ENCODE measurements around the gene TCF7. TPM values are rescaled to one million over a fixed set of nuclear protein-coding genes. Genes with fewer than 3 reads are reported as not detected.

The TCF7 gene
- total RNA-seq = 1 to 10 TPM; 2.4 to 3.3 TPM
- long read RNA-seq, partial matches to known transcripts = 0 of 1 reads
- long read RNA-seq, other reads (novel, unspliced or antisense) = 1 of 1 reads

DNA sequence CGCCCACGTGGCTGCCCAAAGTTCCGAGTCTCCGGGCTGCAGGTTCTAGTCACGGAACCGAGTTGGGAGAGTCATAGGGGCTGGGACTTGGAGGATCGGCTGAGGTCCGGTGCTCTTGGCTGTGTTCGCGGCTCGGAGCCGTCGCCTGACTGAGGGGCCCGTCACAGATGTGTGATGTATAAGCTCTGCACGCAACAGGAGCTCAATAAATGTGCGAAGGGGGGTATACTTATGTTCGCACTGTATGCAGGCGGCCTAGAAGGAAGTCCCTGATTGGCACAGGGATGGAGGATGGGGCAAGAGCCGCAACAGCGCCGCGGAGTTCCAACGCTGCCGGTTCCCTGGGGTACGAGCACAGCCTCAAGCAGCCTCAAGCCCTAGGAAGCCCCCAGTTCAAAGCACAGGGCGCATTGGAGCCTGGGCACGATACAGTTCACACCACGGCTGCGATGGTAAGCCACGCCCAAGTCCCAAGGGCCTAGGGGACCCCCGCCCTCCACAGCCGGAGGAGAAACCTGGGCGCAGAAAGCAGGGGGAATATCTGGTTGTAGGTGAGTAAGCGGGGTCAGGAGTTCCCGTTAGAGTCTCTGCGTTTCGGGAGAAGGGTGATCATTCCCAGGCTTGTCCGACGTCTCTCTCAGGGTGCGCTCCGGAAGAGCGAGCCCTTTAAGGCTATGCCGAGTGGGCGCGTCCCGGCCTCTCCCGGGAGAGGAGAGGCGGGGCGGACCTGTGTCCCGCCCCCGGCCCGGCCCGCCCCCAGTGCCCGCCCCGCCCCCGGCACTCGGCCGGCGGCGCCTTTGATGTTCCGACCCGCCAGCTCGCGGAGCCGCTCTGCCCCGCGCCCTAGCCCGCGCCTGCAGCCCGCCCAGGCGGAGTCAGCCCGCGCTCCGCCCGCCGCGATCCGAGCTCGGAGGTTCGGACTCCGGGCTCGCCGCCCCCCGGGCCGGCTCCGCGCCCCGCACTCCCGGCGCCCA lies at the start of gene TCF7:
TSS of gene TCF7 (plus strand) at position 780 of the 974 bp plus-strand sequence. CDS start 226 bp downstream, outside the sequence.
- ATAC-seq (peak; percentile 96), DNase-seq (peak; percentile 79)
- intact Hi-C loops (cut with DNase I) = no loop called here

- ATAC-seq = no peak
- intact Hi-C loops (cut with DNase I) = no loop called here
- DNase-seq = no peak
These were observed 44.9 kb upstream of the TCF7 start for GRCh38 chr5:134069553-134069952.

DNA sequence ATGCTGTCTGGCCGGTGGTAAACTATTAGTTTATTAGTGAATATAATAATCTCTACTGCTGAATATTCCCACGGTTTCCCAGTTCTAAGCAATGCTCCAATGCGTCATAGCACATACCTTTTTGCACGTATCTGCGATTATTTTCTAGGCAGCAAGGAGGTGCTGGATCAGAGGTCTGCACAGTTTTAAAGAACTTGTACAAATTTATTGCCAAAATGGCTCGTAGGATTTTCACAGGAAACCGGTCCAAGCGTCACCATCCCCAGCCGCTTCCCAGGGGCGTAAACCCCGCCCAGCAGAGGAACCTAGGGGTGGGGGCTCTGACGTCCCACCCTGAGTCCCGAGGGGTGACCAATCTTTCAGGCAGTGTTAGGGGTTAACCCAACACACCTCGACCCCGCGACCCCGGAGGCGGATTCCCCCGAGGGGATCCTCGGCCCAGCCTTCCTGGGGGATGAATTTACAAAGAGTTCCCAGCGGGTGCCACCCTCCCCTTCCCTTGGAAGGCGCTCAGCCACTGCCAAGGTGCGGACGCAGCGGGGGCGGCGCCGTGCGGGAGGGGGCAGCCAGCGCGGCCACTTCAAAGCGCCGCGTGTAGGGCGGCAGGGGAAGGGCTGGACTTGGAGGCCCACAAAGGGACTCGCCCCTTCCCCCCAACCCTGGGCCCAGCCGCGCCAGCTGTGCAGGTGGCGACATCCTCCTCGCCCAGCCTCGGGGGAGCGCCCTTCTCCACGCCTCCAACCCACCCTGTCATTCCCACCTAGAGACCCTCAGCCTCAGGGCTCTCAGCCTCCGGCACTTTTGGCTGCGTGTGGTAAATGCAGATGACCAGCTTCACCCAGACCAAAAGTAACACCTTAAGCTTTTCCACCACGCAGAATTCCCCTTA lies 43.5 kb upstream of the TCF7 start:
- peak; percentile 27 to 49 for ATAC-seq
- intact Hi-C loops (cut with DNase I) = no loop called here
- DNase-seq = no peak

- DNase-seq = no peak
- peak in 1 of 2 donors; percentile 12 for ATAC-seq
- intact Hi-C loops (cut with DNase I) = no loop called here
These were observed 42.8 kb upstream of the TCF7 start for GRCh38 chr5:134071614-134072207.

DNA sequence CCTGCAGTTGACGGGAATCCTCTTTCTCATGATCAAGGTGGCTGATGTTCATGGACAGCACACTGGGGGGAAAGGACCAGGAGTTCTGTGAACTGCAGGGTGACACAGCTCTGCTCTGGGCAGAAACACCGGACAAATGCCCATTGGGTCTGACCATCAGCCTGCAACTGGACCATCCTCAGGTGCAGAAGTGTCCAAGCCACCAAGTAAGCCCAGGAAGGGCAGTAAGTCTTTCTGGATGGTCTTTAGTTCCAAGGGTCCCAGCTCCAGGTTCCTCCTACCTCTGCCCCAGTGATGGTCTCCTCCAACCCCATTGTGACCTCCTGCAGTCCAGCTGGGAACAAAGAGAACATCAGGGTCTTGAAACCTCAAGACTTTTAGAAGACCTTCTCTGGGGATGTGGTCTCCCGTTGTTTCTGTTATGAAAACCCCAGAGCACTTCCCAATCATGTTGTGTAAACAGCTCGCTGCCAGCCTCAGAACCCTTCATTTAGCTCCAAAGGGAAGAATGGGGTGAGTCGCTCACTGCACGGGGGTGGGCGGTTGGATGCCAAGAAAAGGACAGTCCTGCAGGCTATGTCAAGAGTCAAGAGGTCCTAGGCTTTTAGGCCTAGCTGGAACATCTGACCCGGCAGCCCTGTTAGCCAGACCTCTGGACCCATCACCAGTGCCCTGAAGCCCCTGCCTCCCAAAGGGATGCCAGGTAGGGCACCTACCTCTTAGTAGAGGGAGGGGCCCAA lies 41.8 kb upstream of the TCF7 start:
- intact Hi-C loops (cut with DNase I) = no loop called here
- ATAC-seq = no peak
- DNase-seq = no peak

GRCh38 chr5:134073404-134073803 lies 41.1 kb upstream of the TCF7 start:
- no peak for ATAC-seq
- no peak for DNase-seq
- intact Hi-C loops (cut with DNase I) = no loop called here

DNA sequence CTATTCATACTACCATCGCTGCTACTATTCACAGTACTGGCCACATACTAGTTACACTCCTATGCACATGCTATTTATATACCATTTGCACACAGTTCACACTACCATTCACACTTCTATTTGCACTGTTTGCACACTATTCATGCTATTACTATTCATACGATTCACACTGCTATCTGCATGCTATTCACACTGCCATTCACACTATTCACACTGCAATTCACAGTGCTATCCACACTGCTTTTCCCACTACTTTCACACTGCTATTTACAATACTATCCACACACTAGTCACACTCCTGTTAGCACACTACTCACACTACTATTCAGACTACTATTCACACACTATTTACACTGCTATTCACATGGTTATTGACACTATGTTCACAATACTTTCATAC lies 39.4 kb upstream of the TCF7 start:
- intact Hi-C loops (cut with DNase I) = no loop called here
- ATAC-seq = no peak
- DNase-seq = no peak

GRCh38 chr5:134077926-134078580 lies 36.4 kb upstream of the TCF7 start:
- no peak for DNase-seq

GRCh38 chr5:134079748-134080581 lies 34.5 kb upstream of the TCF7 start:
- ATAC-seq (peak in 1 of 2 donors; percentile 75), DNase-seq (no peak)
- intact Hi-C loops (cut with DNase I) = no loop called here

More at GRCh38 chr5:134077926-134078580, 36.4 kb upstream of the TCF7 start:
- ATAC-seq = peak; percentile 38 to 51
- intact Hi-C loops (cut with DNase I) = no loop called here

- ATAC-seq = no peak
- intact Hi-C loops (cut with DNase I) = no loop called here
- DNase-seq = no peak
These were observed 32.1 kb upstream of the TCF7 start for GRCh38 chr5:134082264-134082992.

DNA sequence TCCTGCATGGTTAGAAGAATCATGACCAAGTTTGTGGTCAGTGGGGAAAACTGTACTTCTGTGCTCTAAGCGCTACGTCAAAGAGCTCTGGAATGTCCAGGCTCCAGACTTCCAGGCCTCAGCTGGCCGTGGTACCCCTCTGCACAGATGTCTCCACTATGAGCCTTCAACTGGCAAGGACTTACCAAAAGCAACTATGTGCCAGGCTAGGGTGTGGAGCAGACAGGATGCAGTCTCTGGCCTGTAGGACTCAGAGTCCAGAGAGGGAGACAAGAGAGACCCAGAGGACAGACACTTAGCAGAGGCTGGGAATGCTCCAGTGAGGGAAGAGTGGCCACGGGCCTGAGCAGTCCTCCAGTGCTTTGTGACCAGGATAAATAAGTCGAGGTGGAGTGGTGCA lies 31.0 kb upstream of the TCF7 start:
- no peak for ATAC-seq
- DNase-seq = no peak
- intact Hi-C loops (cut with DNase I) = no loop called here

GRCh38 chr5:134084022-134084565 lies 30.4 kb upstream of the TCF7 start:
- no peak for ATAC-seq
- intact Hi-C loops (cut with DNase I) = no loop called here
- no peak for DNase-seq

DNA sequence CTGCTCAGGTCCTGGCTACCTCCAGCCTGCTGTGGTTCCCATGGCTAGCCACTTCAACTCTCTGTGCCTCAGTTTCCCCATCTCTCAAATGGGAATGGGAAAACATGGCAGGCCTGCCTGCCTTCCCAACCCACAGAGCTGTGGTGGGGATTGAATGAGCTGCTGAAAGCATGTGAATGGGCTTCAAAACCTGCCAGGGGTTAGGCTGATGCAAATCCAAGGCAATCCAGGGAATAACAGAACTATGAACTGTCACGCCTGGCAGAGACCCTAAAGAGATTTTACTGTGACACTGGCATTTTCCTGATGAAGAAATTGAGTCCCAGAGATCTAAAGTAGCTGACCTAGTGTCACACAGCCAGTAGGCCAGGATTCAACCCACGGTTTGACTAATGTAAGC lies 29.9 kb upstream of the TCF7 start:
- no peak for ATAC-seq
- intact Hi-C loops (cut with DNase I) = no loop called here
- DNase-seq = no peak

GRCh38 chr5:134085411-134085810 lies 29.1 kb upstream of the TCF7 start:
- DNase-seq (no peak), ATAC-seq (no peak)
- intact Hi-C loops (cut with DNase I) = no loop called here

DNA sequence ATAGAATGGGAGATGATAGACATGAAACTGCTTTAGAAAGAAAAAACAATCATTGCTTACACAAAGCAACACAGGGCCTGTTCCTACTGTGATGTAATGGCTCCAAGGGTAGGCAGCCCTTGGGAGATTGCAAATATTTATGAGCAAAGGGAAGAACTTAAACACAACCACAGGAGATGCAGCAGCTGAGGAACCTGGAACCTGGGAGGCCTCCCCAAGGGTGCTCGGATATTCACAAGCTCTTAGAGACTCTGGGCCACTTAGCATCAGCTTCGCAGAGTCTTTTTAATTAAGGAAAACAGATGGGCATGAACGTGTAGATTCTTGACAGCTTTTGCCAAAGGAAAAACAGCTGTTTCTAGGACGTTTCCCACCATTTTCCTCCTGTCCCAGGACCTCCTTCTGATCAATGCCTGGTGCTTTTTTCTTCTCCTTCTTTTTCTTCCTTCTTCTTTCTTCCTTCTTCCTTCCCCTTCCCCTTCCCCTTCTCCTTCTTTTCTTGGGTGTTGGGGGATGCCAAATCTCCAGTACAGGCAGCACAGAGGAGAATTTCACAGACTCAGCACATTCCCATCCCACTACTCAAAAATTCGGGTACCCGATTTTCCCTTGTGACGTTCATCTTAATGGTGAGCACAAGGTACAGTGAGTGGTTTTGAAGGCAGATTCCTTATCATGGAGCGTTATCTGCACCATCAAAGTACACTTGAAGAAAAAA lies 28.1 kb upstream of the TCF7 start:
- no peak for ATAC-seq
- no peak for DNase-seq
- intact Hi-C loops (cut with DNase I) = no loop called here

- no peak for DNase-seq
- no peak for ATAC-seq
- intact Hi-C loops (cut with DNase I) = no loop called here
These were observed 27.6 kb upstream of the TCF7 start for GRCh38 chr5:134086943-134087305.
